Mesenchymal stem cell (in vitro differentiated cells and primary cell): Measurements from ENCODE around the gene AJAP1.

Source experiments
- DNase-seq: peaks from one replicate; pipeline ENCODE4 v3.0.0-alpha.2; 2013
- H2AFZ ChIP-seq: one replicate; pipeline ENCODE4 v1.6.1; 2013; ENCODE audit warnings: low read depth, mild to moderate bottlenecking, control low read depth, inconsistent platforms, low read length, moderate library complexity
- H2AK5ac ChIP-seq: 2 replicates; pipeline ENCODE4 v1.6.1; 2013; ENCODE audit warnings: low read length, moderate library complexity, mild to moderate bottlenecking, inconsistent platforms; ENCODE audit not compliant: severe bottlenecking
- H2BK120ac ChIP-seq: one replicate; pipeline ENCODE4 v1.6.1; 2013; ENCODE audit warnings: low read depth, mild to moderate bottlenecking, inconsistent platforms, low read length, moderate library complexity
- H2BK12ac ChIP-seq, 2 experiments: one replicate each; pipeline ENCODE4 v1.6.1; 2013; ENCODE audit warnings: inconsistent platforms in 2 of 2, low read length in 2 of 2, mild to moderate bottlenecking in 2 of 2, moderate library complexity in 2 of 2, control low read depth in 1 of 2
- H2BK15ac ChIP-seq: one replicate; pipeline ENCODE4 v1.6.1; 2013; ENCODE audit warnings: mild to moderate bottlenecking, low read depth, inconsistent platforms; ENCODE audit not compliant: poor library complexity, severe bottlenecking
- H2BK5ac ChIP-seq: 2 replicates; pipeline ENCODE4 v1.6.1; 2013; ENCODE audit warnings: low read depth, mild to moderate bottlenecking, low read length, control low read depth, inconsistent platforms; ENCODE audit not compliant: poor library complexity, severe bottlenecking
- H3K14ac ChIP-seq, 2 experiments: one replicate each; pipeline ENCODE4 v1.6.1; 2013; ENCODE audit warnings: inconsistent platforms in 2 of 2, low read length in 2 of 2, control low read depth in 1 of 2, mild to moderate bottlenecking in 1 of 2, moderate library complexity in 1 of 2
- H3K18ac ChIP-seq, 2 experiments: one replicate each; pipeline ENCODE4 v1.6.1; 2013; ENCODE audit warnings: inconsistent platforms in 2 of 2, low read length in 2 of 2, control low read depth in 1 of 2, low read depth in 1 of 2, mild to moderate bottlenecking in 1 of 2
- H3K23ac ChIP-seq, 2 experiments: one replicate each; pipeline ENCODE4 v1.6.1; 2013; ENCODE audit warnings: inconsistent platforms in 2 of 2, low read length in 2 of 2, mild to moderate bottlenecking in 2 of 2, moderate library complexity in 2 of 2, control low read depth in 1 of 2
- H3K27ac ChIP-seq: 2 replicates; pipeline ENCODE4 v1.5.1; 2013; ENCODE audit warnings: mild to moderate bottlenecking, moderate library complexity, low read length, control low read depth, inconsistent platforms; ENCODE audit not compliant: poor library complexity, severe bottlenecking
- H3K27me3 ChIP-seq, 2 experiments: 2 replicates each; pipeline versions ENCODE4 v1.6.1 to v1.7.0; 2013; ENCODE audit warnings: low read length in 2 of 2, mild to moderate bottlenecking in 2 of 2, moderate library complexity in 2 of 2, control low read depth in 1 of 2, inconsistent platforms in 1 of 2; ENCODE audit not compliant: control insufficient read depth in 1 of 2, insufficient read depth in 1 of 2
- H3K36me3 ChIP-seq, 2 experiments: 2 replicates each; pipeline versions ENCODE4 v1.6.1 to v1.7.0; 2013; ENCODE audit warnings: low read length in 2 of 2, control low read depth in 1 of 2, inconsistent platforms in 1 of 2, low read depth in 1 of 2, mild to moderate bottlenecking in 1 of 2; ENCODE audit not compliant: insufficient read depth in 2 of 2, control insufficient read depth in 1 of 2
- H3K4ac ChIP-seq, 2 experiments: one replicate each; pipeline ENCODE4 v1.6.1; 2013; ENCODE audit warnings: inconsistent platforms in 2 of 2, low read length in 2 of 2, mild to moderate bottlenecking in 2 of 2, moderate library complexity in 2 of 2, control low read depth in 1 of 2, low read depth in 1 of 2
- H3K4me1 ChIP-seq: 2 replicates; pipeline ENCODE4 v1.6.1; 2013; ENCODE audit warnings: low read depth, low read length, control low read depth; ENCODE audit not compliant: control insufficient read depth, insufficient read depth
- H3K4me2 ChIP-seq: 2 replicates; pipeline ENCODE4 v1.6.1; 2013; ENCODE audit warnings: low read length, mild to moderate bottlenecking, inconsistent platforms; ENCODE audit not compliant: poor library complexity, severe bottlenecking
- H3K4me3 ChIP-seq, 2 experiments: 2 replicates each; pipeline versions ENCODE4 v1.5.1 to v1.7.0; 2013; ENCODE audit warnings: low read length in 2 of 2, mild to moderate bottlenecking in 2 of 2, control low read depth in 1 of 2, low read depth in 1 of 2; ENCODE audit not compliant: insufficient read depth in 1 of 2
- H3K79me1 ChIP-seq: replicated peaks from 2 replicates; pipeline ENCODE4 v1.6.1; 2013; ENCODE audit warnings: mild to moderate bottlenecking, control low read depth, low read length, inconsistent platforms; ENCODE audit not compliant: poor library complexity, severe bottlenecking
- H3K9ac ChIP-seq: 2 replicates; pipeline ENCODE4 v1.7.0; 2013; ENCODE audit warnings: mild to moderate bottlenecking, low read length, moderate library complexity
- H3K9me3 ChIP-seq: 2 replicates; pipeline ENCODE4 v1.7.0; 2013; ENCODE audit warnings: mild to moderate bottlenecking, low read length; ENCODE audit not compliant: control insufficient read depth
- H4K8ac ChIP-seq: one replicate; pipeline ENCODE4 v1.6.1; 2013; ENCODE audit warnings: inconsistent platforms, mild to moderate bottlenecking, low read length, moderate library complexity
- H4K91ac ChIP-seq: one replicate; pipeline ENCODE4 v1.6.1; 2013; ENCODE audit warnings: mild to moderate bottlenecking, low read length, inconsistent platforms
- WGBS: methylation state at CpG from one replicate; pipeline ENCODE4 v1.1.7; 2013; ENCODE audit warnings: mixed read lengths; 5-methylcytosine and 5-hydroxymethylcytosine counted together

Gene AJAP1

GRCh38 chr1:4697801-4698200 lies 43.4 kb downstream of the AJAP1 start:
- H3K9ac ChIP-seq = no peak overlapping the region
- H3K4me1 ChIP-seq = no peaks in the 10 kb centered on the region
- H4K8ac ChIP-seq = no peak overlapping the region
- H3K27ac ChIP-seq = no peak overlapping the region
- H3K18ac ChIP-seq = no peak overlapping the region
- H3K14ac ChIP-seq = no peak overlapping the region
- H4K91ac ChIP-seq = no peak overlapping the region
- H3K9me3 ChIP-seq = no peaks in the 10 kb centered on the region
- no peak overlapping the region for H2AK5ac ChIP-seq
- no peaks in the 10 kb centered on the region for H3K27me3 ChIP-seq
- H3K36me3 ChIP-seq = no peaks in the 10 kb centered on the region
- H3K4ac ChIP-seq = no peak overlapping the region
- WGBS = 90% methylated on average over 19 of the region's 19 CpGs
- no peak overlapping the region for H2BK12ac ChIP-seq
- no peak overlapping the region for H2BK5ac ChIP-seq
- H3K23ac ChIP-seq = no peak overlapping the region
- H3K79me1 ChIP-seq = no peaks in the 10 kb centered on the region
- H2BK120ac ChIP-seq = no peak overlapping the region
- no peak overlapping the region for H2AFZ ChIP-seq
- peak overlapping the region in 1 of 2 experiments; percentile 1 for H3K4me3 ChIP-seq
- H3K4me2 ChIP-seq = no peak overlapping the region
- DNase-seq = no peak
- no peak overlapping the region for H2BK15ac ChIP-seq

- no peak overlapping the region for H4K91ac ChIP-seq
- no peak for DNase-seq
- H3K36me3 ChIP-seq = no peaks in the 10 kb centered on the region
- H3K14ac ChIP-seq = no peak overlapping the region
- no peaks in the 10 kb centered on the region for H3K9me3 ChIP-seq
- H3K23ac ChIP-seq = no peak overlapping the region
- H2BK5ac ChIP-seq = no peak overlapping the region
- H2AK5ac ChIP-seq = no peak overlapping the region
- 73% methylated on average over 8 of the region's 8 CpGs for WGBS
- H2BK15ac ChIP-seq = no peak overlapping the region
- H3K18ac ChIP-seq = no peak overlapping the region
- H3K4me3 ChIP-seq = no peak overlapping the region
- no peak overlapping the region for H3K4me2 ChIP-seq
- no peak overlapping the region for H2BK12ac ChIP-seq
- H4K8ac ChIP-seq = no peak overlapping the region
- H3K79me1 ChIP-seq = no peaks in the 10 kb centered on the region
- H2AFZ ChIP-seq = no peak overlapping the region
- H3K27ac ChIP-seq = no peak overlapping the region
- H3K4ac ChIP-seq = no peak overlapping the region
- no peak overlapping the region for H2BK120ac ChIP-seq
- no peaks in the 10 kb centered on the region for H3K27me3 ChIP-seq
- no peak overlapping the region for H3K9ac ChIP-seq
- no peaks in the 10 kb centered on the region for H3K4me1 ChIP-seq
Measured at GRCh38 chr1:4698911-4699310, 44.5 kb downstream of the AJAP1 start.

GRCh38 chr1:4699376-4700301 lies 45.2 kb downstream of the AJAP1 start:
- Histone ChIP-seq H2AK5ac (no peak overlapping the region), H3K27ac (no peak overlapping the region), H3K4me2 (no peak overlapping the region), H2BK12ac (no peak overlapping the region), H3K36me3 (no peaks in the 10 kb centered on the region), H2BK120ac (no peak overlapping the region), H3K4ac (no peak overlapping the region), H3K27me3 (no peaks in the 10 kb centered on the region), H4K91ac (no peak overlapping the region), H3K9ac (peak overlapping the region; percentile 49), H3K9me3 (no peaks in the 10 kb centered on the region), H3K14ac (no peak overlapping the region), H2AFZ (no peak overlapping the region), H3K23ac (no peak overlapping the region), H3K4me3 (peak overlapping the region in 1 of 2 experiments; percentile 40), H3K4me1 (no peaks in the 10 kb centered on the region), H3K18ac (no peak overlapping the region), H2BK15ac (no peak overlapping the region), H3K79me1 (no peaks in the 10 kb centered on the region), H4K8ac (no peak overlapping the region), H2BK5ac (no peak overlapping the region)
- DNase-seq = no peak
- WGBS = 88% methylated on average over 15 of the region's 21 CpGs

- no peak overlapping the region for H2BK120ac ChIP-seq
- H3K9me3 ChIP-seq = no peaks in the 10 kb centered on the region
- no peak overlapping the region for H2BK5ac ChIP-seq
- no peak overlapping the region for H3K4me2 ChIP-seq
- no peak overlapping the region for H4K8ac ChIP-seq
- H3K79me1 ChIP-seq = no peaks in the 10 kb centered on the region
- no peak overlapping the region for H3K18ac ChIP-seq
- no peaks in the 10 kb centered on the region for H3K27me3 ChIP-seq
- H3K27ac ChIP-seq = no peak overlapping the region
- H3K4me1 ChIP-seq = no peaks in the 10 kb centered on the region
- no peak overlapping the region for H3K23ac ChIP-seq
- H4K91ac ChIP-seq = no peak overlapping the region
- 81% methylated on average over 13 of the region's 13 CpGs for WGBS
- no peaks in the 10 kb centered on the region for H3K36me3 ChIP-seq
- no peak overlapping the region for H3K4me3 ChIP-seq
- H2BK15ac ChIP-seq = no peak overlapping the region
- no peak overlapping the region for H3K9ac ChIP-seq
- no peak overlapping the region for H3K4ac ChIP-seq
- H2AFZ ChIP-seq = no peak overlapping the region
- H2BK12ac ChIP-seq = no peak overlapping the region
- no peak overlapping the region for H3K14ac ChIP-seq
- DNase-seq = no peak
- H2AK5ac ChIP-seq = no peak overlapping the region
Measured at GRCh38 chr1:4700801-4701200, 46.4 kb downstream of the AJAP1 start.
